IPS-18c (cell line): ENCODE measurements around the gene LRRC10.
"Not testable (repeated sequence)": the region's sequence is repeated elsewhere in the genome, so short reads cannot be mapped to it uniquely, and the experiment has no call there.

Experiments
- H3K4me3 ChIP-seq: 2 replicates; pipeline ENCODE4 v1.7.0; 2013; ENCODE audit warnings: low read depth, mild to moderate bottlenecking, low read length, moderate library complexity; ENCODE audit not compliant: insufficient read depth
- H3K9me3 ChIP-seq: one replicate; pipeline ENCODE4 v1.6.1; 2013; ENCODE audit warnings: mild to moderate bottlenecking, low read length, moderate library complexity; ENCODE audit not compliant: control insufficient read depth, insufficient read depth

LRRC10 gene

GRCh38 chr12:69627501-69627900 is 16.8 kb upstream of the LRRC10 start:
- H3K4me3 ChIP-seq: no peak overlapping the region
- H3K9me3 ChIP-seq: no peaks in the 10 kb centered on the region

- Histone ChIP-seq H3K4me3 (no peak overlapping the region), H3K9me3 (no peaks in the 10 kb centered on the region)
Measured at GRCh38 chr12:69623970-69624369, 13.3 kb upstream of the LRRC10 start.

- H3K9me3 ChIP-seq: no peaks in the 10 kb centered on the region
- H3K4me3 ChIP-seq: no peak overlapping the region
Measured at GRCh38 chr12:69621551-69621950, 10.8 kb upstream of the LRRC10 start.

GRCh38 chr12:69620921-69621320 is 10.2 kb upstream of the LRRC10 start:
- Histone ChIP-seq H3K9me3 (no peaks in the 10 kb centered on the region), H3K4me3 (no peak overlapping the region)

- H3K4me3 ChIP-seq: no peak overlapping the region
- no peaks in the 10 kb centered on the region for H3K9me3 ChIP-seq
Measured at GRCh38 chr12:69620077-69620476, 9.4 kb upstream of the LRRC10 start.

GRCh38 chr12:69619050-69619449 is 8.3 kb upstream of the LRRC10 start:
- Histone ChIP-seq H3K9me3 (no peaks in the 10 kb centered on the region), H3K4me3 (no peak overlapping the region)

GRCh38 chr12:69616025-69616424 is 5.3 kb upstream of the LRRC10 start:
- H3K9me3 ChIP-seq: no peaks in the 10 kb centered on the region
- no peak overlapping the region for H3K4me3 ChIP-seq

GRCh38 chr12:69613351-69613750 is 2.6 kb upstream of the LRRC10 start:
- Histone ChIP-seq H3K9me3 (no peaks in the 10 kb centered on the region), H3K4me3 (no peak overlapping the region)

- H3K9me3 ChIP-seq: no peaks in the 10 kb centered on the region
Measured at GRCh38 chr12:69610126-69610525, 581 bp downstream of the LRRC10 start.

GRCh38 chr12:69608114-69608513 is 2.6 kb downstream of the LRRC10 start:
- Histone ChIP-seq H3K4me3 (no peak overlapping the region), H3K9me3 (no peaks in the 10 kb centered on the region)

More at GRCh38 chr12:69610126-69610525, 581 bp downstream of the LRRC10 start:
- no peak overlapping the region for H3K4me3 ChIP-seq

GRCh38 chr12:69604275-69604674 is 6.4 kb downstream of the LRRC10 start:
- H3K9me3 ChIP-seq, H3K4me3 ChIP-seq: not testable (repeated sequence)

- not testable (repeated sequence) for H3K4me3 ChIP-seq, H3K9me3 ChIP-seq
Measured at GRCh38 chr12:69603556-69603955, 7.2 kb downstream of the LRRC10 start.

- H3K9me3 ChIP-seq: no peaks in the 10 kb centered on the region
- no peak overlapping the region for H3K4me3 ChIP-seq
Measured at GRCh38 chr12:69602954-69603353, 7.8 kb downstream of the LRRC10 start.

GRCh38 chr12:69601962-69602685 is 8.6 kb downstream of the LRRC10 start:
- H3K4me3 ChIP-seq: no peak overlapping the region
- H3K9me3 ChIP-seq: no peaks in the 10 kb centered on the region

- Histone ChIP-seq H3K9me3 (no peaks in the 10 kb centered on the region), H3K4me3 (no peak overlapping the region)
Measured at GRCh38 chr12:69600804-69601203, 9.9 kb downstream of the LRRC10 start.

GRCh38 chr12:69598174-69598753 is 12.4 kb downstream of the LRRC10 start:
- Histone ChIP-seq H3K4me3 (no peak overlapping the region), H3K9me3 (no peaks in the 10 kb centered on the region)

GRCh38 chr12:69595689-69596088 is 15.0 kb downstream of the LRRC10 start:
- Histone ChIP-seq H3K9me3 (no peaks in the 10 kb centered on the region), H3K4me3 (no peak overlapping the region)

- no peaks in the 10 kb centered on the region for H3K9me3 ChIP-seq
Measured at GRCh38 chr12:69589082-69589481, 21.6 kb downstream of the LRRC10 start.

GRCh38 chr12:69588527-69588926 is 22.2 kb downstream of the LRRC10 start:
- Histone ChIP-seq H3K9me3 (no peaks in the 10 kb centered on the region), H3K4me3 (no peak overlapping the region)

More at GRCh38 chr12:69589082-69589481, 21.6 kb downstream of the LRRC10 start:
- H3K4me3 ChIP-seq: no peak overlapping the region
